GM19452 (cell line): Measurements from ENCODE around the gene KLHL34.

Source experiments
- ATAC-seq: cut with Tn5 transposase; IDR thresholded peaks from one replicate; pipeline ENCODE4 v1.9.1; 2021; ENCODE audit not compliant: unreplicated experiment

KLHL34 gene

GRCh38 chrX:21658152-21658737 is at the start of gene KLHL34:
Gene KLHL34, minus strand, starts transcription at chrX:21658330. Its CDS starts 542 bp downstream, at chrX:21657788.
- ATAC-seq = no peak

GRCh38 chrX:21705225-21705624 is 47.1 kb upstream of the KLHL34 start:
- ATAC-seq = no peak

GRCh38 chrX:21702725-21703124 is 44.6 kb upstream of the KLHL34 start:
- no peak for ATAC-seq

GRCh38 chrX:21700967-21701366 is 42.8 kb upstream of the KLHL34 start:
- no peak for ATAC-seq

GRCh38 chrX:21700275-21700674 is 42.1 kb upstream of the KLHL34 start:
- no peak for ATAC-seq

- no peak for ATAC-seq
Observed at GRCh38 chrX:21699136-21699535, 41.0 kb upstream of the KLHL34 start.

GRCh38 chrX:21698272-21698671 is 40.1 kb upstream of the KLHL34 start:
- ATAC-seq = no peak

- no peak for ATAC-seq
Observed at GRCh38 chrX:21691512-21692018, 33.4 kb upstream of the KLHL34 start.

GRCh38 chrX:21683941-21684340 is 25.8 kb upstream of the KLHL34 start:
- no peak for ATAC-seq

- no peak for ATAC-seq
Observed at GRCh38 chrX:21678048-21678612, 20.0 kb upstream of the KLHL34 start.

- no peak for ATAC-seq
Observed at GRCh38 chrX:21675931-21676330, 17.8 kb upstream of the KLHL34 start.

- ATAC-seq = no peak
Observed at GRCh38 chrX:21674430-21675186, 16.5 kb upstream of the KLHL34 start.

GRCh38 chrX:21666679-21667078 is 8.5 kb upstream of the KLHL34 start:
- no peak for ATAC-seq

- no peak for ATAC-seq
Observed at GRCh38 chrX:21666252-21666651, 8.1 kb upstream of the KLHL34 start.

GRCh38 chrX:21662761-21663160 is 4.6 kb upstream of the KLHL34 start:
- no peak for ATAC-seq

- ATAC-seq = no peak
Observed at GRCh38 chrX:21661316-21661715, 3.2 kb upstream of the KLHL34 start.

GRCh38 chrX:21660156-21660555 is 2.0 kb upstream of the KLHL34 start:
- ATAC-seq = no peak

- no peak for ATAC-seq
Observed at GRCh38 chrX:21659320-21659719, 1.2 kb upstream of the KLHL34 start.

- no peak for ATAC-seq
Observed at GRCh38 chrX:21658746-21659145, 616 bp upstream of the KLHL34 start.

- no peak for ATAC-seq
Observed at GRCh38 chrX:21657318-21658151, 595 bp downstream of the KLHL34 start.

GRCh38 chrX:21656587-21657317 is 1.4 kb downstream of the KLHL34 start:
- no peak for ATAC-seq
